Hematopoietic multipotent progenitor cell (in vitro differentiated cells): ENCODE data around the gene GNG12. TPM values are rescaled to one million over a fixed set of nuclear protein-coding genes. Genes with fewer than 3 reads are reported as not detected.
"Not testable (repeated sequence)": the region's sequence is repeated elsewhere in the genome, so short reads cannot be mapped to it uniquely, and the experiment has no call there.

Experiments used
- DNase-seq, 3 donors: peaks; one replicate each; pipeline ENCODE4 v3.0.0-alpha.2; 2011 to 2015; ENCODE audit warnings: low read depth in 2 of 3, low spot score in 2 of 3
- small RNA-seq: library from RNA; depleted of rRNA; stranded (forward); fragments of <200 nt; gene quantifications from one replicate; pipeline ENCODE3, GENCODE V24; 2012
- total RNA-seq: library from RNA; depleted of rRNA; stranded (reverse); fragments of >200 nt; gene quantifications from one replicate; pipeline ENCODE4 v1.2.3, GENCODE V29; 2012

The GNG12 gene
- total RNA-seq, 1 donor = under 0.01 TPM

GRCh38 chr1:67666636-67667035 is 166.6 kb downstream of the GNG12 start:
- DNase-seq = no peak

GRCh38 chr1:67665307-67665706 is 168.0 kb downstream of the GNG12 start:
- not testable (repeated sequence) for DNase-seq

- DNase-seq = no peak
Observed at GRCh38 chr1:67664048-67664447, 169.2 kb downstream of the GNG12 start.

GRCh38 chr1:67662884-67663283 is 170.4 kb downstream of the GNG12 start:
- DNase-seq = no peak

GRCh38 chr1:67659229-67659628 is 174.0 kb downstream of the GNG12 start:
- DNase-seq = no peak

- not testable (repeated sequence) for DNase-seq
Observed at GRCh38 chr1:67657152-67657551, 176.1 kb downstream of the GNG12 start.

- DNase-seq = no peak
Observed at GRCh38 chr1:67655581-67655980, 177.7 kb downstream of the GNG12 start.

- no peak for DNase-seq
Observed at GRCh38 chr1:67653304-67653703, 180.0 kb downstream of the GNG12 start.

- DNase-seq = peak in 2 of 3 donors; percentile 43 to 47
Observed at GRCh38 chr1:67652800-67653199, 180.5 kb downstream of the GNG12 start.

Small RNA genes lying within 50 kb of the gene (small RNA-seq; reads per million reads assigned to genes)
- not detected for gene RN7SL392P
- not detected for gene RNU7-80P

Other genes with a start within 250 kb of the GNG12 start
- gene GADD45A, start 148.3 kb downstream of the GNG12 start, total RNA-seq = 26.4 TPM
- 0.27 TPM for gene DIRAS3, start 217.2 kb upstream of the GNG12 start, total RNA-seq